ENCODE measurements around the gene MGA.

The MGA gene

DNA sequence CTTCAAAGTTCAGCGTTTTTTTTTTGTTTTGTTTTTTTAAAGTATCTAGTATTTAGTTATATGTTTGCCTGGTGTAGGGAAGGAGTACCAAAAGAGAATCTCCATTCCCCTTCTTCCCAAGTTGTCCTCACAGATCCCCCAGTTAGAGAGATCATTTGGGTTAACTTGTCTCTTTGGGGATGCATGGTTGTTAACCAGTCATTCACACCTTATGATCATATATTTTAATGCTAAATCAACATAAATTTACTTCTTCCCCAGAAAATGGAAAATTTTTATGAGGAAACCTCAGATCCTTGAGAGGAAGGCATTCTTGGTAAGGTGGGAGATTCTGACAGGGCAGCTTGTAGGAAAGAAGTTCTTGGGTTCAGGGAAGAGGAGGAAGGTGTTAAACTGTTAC lies 1.5 kb upstream of the MGA start:
- DNase-seq (ENCODE audit: low read depth in 2 of 2): no peak

DNA sequence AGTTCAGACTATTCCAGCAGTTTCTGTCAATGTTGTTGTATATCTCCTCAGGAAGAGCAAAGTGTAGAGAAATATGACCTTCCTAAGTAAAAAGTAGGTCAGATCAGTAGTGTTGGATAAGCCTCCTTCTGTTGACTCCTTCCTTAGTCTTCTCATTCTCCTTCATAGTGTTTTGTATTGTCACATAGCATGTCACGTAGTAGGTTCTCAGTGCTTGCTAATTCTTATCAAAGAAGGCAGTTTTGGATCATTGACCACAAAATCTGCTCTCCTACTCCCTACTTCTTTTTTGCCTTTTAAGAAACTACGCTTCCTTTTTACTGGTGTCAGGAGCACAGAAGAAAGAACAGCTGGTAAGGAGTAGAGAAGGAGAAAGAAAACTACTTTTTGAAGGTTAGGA lies 1.0 kb upstream of the MGA start:
- no peak for DNase-seq (ENCODE audit: low read depth in 2 of 2)

DNA sequence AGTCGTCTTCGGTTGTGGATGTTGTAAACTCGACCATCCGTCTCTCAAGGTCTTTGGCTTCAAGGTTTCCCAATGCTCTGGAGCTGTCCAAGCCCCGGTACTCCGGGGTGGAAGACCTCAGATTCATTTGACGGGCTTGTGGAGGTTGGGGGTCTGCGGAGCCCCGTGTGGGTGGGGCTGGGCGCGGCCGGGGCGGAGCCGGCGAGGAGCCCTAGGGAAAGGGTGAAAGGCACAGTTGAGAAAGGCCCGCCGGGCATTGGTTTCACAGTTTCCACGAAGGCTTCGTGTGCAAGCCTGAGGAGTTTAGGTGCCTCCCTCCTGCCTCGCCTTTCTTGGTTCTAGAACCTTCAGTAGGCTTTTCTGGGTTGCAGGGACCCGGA lies 360 bp upstream of the MGA start:
- no peak for DNase-seq (ENCODE audit: low read depth in 2 of 2)

DNA sequence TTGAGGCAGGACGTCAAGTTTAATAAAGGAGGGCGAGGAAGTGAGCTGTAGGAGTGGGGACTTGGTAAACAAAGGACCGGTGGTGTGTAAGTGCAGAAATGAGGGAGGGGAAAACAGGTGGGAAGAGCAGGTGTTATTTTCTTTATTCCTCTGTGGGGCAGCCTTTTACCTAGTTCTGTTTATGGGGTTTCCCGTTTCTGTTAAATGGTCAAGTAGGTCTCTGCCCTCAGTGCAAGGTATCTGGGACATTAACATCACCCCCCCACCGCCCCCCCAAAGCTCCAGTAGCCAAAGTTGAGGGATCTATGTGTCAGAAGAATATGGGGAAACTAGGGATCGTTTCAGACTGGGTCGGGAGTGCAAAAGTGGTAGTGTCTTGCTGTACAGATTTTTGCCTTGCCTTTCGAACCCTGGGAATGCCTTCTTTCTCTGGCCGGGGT lies 893 bp downstream of the MGA start:
- no peak for DNase-seq (ENCODE audit: low read depth in 2 of 2)

DNA sequence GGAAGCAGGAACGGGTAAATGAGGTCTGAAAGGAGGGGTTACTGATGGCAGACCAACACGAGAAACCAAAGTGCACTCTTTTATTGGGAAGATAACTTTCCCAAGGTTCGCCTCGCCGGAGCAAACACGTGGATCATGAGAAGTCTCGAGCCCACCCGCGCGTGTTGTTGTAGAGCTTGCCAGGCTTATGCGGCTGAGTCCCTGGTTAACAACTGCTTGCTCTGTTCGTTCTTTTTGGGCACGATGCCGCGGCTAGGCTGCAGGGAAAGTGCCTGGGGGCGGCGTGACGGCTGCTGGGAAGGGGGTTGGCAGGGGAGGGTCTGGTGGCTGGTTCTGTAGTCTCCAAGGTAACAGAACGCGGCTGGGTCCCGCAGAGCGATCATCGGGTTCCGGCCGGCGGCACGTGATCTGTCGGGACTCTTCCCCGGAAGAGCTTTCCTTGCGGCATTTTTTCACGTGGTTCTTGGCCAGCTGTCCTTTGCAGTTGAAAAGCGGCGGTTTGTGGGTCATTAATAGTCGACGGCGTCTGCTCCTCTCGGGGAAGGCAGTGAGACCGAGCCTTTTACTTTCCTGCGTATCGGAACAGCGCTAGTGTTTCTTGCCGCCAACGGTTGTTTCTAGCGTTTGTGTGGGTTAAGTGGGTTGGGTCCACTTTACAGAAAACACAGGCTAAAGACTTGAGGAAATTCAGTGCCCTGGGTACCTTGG lies 1.5 kb downstream of the MGA start:
- DNase-seq (ENCODE audit: low read depth in 2 of 2): peak; percentile 36 to 57

DNA sequence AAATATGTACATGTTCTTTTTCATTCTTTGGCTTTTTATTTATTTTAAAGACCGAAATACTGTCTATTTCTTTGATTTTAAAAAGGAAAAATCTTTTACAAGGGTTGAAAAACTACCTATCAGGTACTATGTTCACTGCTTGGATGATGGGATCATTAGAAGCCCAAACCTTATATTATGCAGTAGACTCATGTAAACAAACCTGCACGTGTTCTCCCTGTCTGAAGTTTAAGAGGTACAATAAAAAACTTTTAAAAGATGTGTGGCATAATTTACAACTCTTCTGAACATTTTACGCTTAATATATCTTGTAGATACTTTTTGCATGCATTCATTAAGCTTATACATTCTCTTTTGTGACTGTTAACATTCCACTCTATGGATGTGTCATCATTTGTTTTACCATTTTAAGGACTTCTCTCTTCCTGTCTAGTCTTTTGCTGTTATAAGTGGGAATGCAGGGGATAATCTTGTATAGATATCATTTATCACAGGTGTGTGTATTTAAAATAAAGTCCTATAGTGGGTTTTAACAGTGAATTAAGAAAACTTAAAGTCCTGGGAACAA lies 6.2 kb downstream of the MGA start:
- no peak for DNase-seq (ENCODE audit: low read depth in 2 of 2)

DNA sequence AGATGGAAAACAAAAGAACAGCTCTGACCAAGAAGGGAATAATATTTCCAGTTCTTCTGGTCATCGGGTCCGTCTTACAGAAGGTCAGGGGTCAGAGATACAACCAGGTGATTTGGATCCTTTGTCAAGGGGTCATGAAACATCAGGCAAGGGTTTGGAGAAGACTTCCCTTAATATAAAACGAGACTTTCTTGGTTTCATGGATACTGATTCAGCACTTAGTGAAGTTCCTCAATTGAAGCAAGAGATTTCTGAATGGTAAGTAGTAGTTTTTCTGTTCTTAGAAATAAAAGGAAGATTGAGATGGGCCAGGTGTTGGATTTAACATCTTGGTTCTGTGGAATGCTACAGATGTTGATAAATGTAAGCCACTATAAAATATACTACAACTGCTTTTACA lies 9.5 kb downstream of the MGA start:
- DNase-seq (ENCODE audit: low read depth in 2 of 2): no peak

DNA sequence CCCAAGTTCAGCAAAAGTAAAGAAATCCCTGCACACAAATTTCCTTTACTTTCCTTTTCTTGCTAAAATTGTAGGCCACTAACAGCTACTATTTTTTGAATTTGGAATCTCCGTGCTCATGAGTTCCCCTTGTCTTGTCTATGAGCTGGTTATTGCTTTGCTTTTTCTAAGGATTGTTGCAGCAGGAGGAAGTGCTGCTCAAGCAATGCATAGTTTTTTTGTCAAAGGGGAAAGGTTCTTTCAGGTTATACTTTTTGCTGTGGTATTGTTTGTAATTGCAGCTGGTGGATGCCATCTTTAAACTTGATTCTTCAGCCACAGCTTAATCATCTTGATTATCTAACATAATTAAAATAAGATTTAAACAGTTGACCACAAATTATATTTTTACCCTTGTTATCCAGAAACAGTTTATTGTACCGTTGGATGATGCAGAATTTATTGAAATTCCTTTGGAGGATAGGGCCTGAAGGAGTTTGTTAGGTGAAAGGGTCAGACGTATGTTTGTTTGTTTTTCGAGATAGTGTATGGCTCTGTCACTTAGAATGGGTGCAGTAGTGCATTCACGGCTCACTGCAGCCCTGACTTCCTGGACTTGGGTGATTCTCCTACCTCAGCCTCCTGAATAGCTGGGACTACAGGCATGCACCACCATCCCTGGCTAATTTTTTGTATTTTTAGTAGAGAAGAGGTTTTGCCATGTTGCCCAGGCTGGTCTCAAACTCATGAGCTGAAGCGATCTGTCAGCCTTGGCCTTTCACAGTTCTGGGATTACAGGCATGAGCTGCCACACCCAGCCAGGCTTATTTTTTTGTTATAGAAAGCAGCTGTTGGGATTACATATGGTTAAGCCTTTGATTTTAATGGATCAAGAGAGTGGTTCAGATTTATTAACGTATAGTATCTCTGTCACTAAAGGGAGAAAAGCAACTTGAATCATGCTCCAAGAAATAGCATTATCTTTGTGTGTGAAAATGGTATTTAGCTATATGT lies 11.7 kb downstream of the MGA start:
- no peak for DNase-seq (ENCODE audit: low read depth in 2 of 2)

DNA sequence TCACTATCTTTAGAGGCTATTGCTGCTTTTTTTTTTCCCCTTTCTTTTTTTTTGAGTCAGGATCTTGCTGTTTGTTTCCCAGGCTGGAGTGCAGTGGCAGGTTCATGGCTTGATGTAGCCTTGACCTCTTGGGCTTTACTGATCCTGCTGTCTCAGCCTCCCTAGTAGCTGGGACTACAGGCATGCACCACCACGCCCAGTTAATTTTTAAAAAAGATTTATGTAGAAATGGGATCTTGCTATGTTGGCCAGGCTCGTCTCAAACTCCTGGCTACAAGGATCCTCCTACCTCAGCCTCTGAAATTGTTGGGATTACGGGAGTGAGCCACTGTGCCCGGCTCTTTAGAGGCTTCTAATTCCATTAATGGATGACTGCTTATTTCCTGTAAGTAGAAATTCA lies 15.1 kb downstream of the MGA start:
- no peak for DNase-seq (ENCODE audit: low read depth in 2 of 2)

DNA sequence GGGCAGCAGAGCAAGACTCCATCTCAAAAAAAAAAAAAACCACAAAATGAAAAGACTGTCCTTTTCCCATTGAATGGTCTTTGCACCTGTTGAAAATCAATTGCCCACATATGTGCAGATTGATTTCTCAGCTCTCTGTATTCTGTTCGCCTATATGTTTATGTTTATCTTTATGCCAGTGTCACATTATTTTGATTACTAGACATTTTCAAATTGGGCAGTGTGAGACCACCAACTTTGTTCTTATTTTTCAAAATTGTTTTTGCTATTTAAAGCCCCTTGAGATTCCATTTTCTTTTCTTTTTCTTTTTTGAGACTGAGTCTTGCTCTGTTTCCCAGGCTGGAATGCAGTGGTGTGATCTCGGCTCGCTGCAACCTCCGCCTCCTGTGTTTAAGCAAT lies 18.5 kb downstream of the MGA start:
- DNase-seq (ENCODE audit: low read depth in 2 of 2): no peak

DNA sequence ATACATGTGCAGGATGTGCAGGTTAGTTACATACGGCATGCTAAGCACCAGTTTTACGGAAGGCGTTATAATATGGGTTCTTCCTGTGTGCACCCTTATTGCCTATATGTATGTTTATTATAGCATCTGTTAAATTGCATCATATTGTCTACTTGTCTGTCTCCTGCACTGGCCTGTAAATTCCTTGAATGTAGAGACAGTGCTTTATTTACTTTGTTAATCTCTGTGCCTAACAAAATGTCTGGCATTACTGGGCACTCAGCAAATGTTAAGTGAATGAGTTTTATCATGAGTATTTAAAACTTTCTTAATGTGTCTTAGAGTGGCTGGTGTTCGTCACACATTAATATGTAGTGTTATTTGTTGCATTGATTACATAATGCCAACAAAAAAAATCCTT lies 23.8 kb downstream of the MGA start:
- DNase-seq (ENCODE audit: low read depth in 2 of 2): no peak

DNA sequence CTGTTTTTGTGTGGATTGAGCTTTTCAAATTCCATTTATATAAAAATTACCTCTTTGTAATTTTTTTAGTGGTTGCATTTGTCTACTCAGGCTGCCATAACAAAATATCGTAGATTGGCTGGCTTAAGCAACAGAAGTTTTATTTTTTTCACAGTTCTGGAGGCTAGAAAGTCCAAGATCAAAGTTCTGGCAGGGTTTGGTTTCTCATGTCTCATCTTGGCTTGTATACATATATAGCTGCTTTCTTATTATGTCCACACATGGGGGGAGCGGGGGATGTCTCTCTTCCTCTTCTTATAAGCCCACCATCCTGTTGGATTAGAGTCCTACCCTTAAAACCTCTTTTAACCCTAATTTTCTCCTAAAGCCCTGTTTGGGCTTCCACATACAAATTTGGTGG lies 28.5 kb downstream of the MGA start:
- no peak for DNase-seq (ENCODE audit: low read depth in 2 of 2)

DNA sequence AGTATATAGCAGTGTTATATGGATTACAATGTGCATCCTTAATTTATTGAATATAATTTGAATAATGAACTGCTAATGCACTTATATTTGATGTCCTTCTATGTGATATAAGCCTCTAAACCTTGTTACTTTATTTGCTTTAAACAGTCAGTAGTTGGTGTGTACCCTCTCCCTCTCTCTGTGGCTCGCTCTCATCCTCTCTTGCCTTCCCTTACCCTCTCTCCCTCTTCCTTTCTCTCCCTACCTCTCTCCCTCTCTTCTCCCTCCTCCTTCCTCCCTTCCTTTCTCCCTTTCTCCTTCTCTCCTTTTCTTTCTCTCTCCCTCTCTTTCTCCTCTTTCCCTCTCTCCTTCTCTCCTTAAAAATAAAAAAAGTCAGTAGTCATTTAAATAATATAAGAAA lies 28.9 kb downstream of the MGA start:
- no peak for DNase-seq (ENCODE audit: low read depth in 2 of 2)

DNA sequence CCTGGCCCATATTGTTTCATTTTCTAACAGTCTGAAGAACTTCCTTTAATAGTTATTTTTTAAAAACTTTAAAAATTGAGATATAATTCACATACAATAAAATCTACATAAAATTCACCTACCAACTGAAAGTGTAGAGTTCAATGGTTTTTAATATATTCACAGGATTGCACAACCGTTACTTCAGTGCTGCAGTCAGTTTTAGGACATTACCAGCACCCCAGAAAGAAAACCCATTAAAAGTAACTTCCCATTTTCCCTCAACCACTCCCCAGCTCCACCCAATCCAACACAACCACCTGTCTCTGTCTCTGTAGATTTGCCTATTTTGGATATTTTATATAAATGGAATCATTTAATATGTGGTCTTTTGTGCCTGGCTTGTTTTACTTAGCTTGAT lies 29.6 kb downstream of the MGA start:
- DNase-seq (ENCODE audit: low read depth in 2 of 2): no peak

DNA sequence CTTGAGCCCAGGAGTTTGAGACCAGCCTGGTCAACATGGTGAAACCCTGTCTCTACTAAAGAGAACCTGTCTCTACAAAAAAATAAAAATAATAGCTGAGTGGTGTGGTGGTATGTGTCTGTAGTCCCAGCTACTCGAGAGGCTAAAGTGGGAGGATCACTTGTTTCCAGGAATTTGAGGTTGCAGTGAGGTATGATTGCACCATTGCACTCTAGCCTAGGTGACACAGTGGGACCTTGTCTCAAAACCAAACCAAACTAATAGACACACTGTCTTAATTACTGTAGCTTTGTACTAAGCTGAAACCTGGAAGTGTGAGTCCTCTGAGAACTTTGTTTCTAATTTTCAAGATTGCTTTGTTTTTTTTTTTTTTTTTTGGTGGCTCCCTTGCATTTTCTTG lies 30.4 kb downstream of the MGA start:
- DNase-seq (ENCODE audit: low read depth in 2 of 2): no peak

DNA sequence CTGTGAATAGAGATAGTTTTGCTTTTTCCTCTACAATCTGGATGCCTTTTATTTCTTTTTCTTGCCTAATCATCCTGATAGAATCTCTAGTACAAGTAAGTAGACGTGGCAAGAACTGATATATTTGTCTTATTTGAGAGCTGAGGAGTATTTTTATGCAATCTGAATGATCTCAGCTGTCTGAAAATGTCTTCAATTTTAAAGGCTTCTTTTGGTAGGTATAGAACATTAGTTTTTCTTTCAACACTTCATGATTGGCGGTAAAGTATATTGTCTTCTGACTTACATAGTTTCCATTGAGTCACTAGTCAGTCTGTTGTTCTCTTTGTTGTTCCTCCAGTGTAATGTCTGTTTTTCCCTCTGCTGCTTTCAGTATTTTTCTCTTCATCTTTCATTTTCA lies 31.3 kb downstream of the MGA start:
- no peak for DNase-seq (ENCODE audit: low read depth in 2 of 2)

DNA sequence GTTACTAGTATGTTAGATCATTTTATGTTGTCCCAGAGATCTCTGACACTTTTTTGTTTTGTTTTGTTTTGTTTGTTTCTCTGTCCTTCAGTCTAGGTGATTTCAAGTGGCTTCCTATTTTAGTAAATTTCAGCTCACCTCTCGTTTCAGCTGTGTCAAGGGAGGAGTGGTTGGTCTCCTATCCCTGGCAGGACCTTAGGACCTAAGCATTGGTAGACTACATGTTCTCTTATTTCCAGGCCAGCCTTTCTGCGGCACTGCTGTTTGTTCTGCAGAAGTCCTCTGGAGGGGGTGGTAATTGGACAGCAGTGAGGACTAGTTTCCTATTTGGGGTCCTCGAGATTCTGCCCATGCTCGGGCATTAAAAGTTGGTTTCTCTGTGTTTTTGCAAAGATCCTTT lies 31.8 kb downstream of the MGA start:
- no peak for DNase-seq (ENCODE audit: low read depth in 2 of 2)

DNA sequence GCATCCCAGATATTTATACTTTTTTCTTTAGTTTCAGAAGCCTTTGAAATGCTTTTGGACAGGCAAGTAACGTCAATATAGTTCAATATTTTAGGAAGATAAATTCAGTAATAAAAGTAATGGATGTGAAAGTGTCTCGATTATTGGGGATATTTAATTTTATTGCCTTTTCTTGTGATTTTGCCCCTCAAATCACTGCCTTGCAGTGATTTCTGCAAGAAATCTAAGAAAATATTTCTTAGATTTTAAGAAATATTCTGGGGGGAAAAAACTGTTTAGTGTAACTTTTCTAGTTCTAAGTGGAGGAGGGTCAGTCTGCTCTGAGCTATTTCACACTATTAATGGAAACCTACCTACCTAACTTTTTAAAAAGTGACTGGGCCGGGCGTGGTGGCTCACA lies 33.6 kb downstream of the MGA start:
- DNase-seq (ENCODE audit: low read depth in 2 of 2): no peak

DNA sequence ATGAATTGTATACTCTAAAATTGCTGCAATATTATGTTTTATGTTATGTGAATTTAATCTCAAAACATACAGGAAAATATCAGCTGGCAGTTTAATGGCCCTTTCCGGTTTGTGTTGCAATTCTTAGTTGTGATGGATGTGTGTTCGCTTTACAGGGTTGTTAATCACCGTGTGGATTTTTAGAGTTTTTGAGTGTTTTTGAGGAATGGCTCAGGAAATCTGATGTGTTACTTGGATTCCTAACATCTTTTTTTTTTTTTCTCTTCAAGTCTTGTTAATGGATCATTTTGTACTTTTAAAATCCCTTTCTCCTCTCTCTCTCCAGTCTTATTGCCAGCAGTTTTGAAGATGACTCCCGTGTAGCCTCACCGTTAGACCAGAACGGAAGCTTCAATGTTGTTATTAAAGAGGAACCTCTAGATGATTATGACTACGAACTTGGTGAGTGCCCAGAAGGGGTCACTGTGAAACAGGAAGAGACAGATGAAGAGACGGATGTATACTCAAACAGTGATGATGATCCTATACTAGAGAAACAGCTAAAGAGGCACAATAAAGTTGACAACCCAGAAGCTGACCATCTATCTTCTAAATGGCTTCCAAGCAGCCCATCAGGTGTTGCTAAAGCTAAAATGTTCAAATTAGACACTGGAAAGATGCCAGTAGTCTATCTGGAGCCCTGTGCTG lies 35.7 kb downstream of the MGA start:
- DNase-seq (ENCODE audit: low read depth in 2 of 2): peak in 1 of 2 donors; percentile 8

DNA sequence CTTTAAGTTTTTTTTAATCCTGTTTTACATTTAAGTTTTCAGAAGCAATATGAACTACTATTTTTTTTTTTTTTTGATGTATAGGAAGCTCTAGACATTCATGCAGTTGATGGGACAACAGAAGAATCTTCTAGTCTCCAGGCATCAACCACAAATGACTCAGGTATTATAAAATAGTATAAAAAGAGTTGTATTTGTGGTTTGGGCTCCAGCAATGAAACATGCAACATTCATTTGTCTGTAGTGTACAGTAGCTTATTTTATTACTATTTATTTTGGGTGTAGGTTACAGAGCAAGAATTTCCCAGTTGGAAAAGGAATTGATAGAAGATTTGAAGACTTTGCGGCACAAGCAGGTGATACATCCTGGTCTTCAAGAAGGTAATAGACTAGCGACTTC lies 38.6 kb downstream of the MGA start:
- DNase-seq (ENCODE audit: low read depth in 2 of 2): no peak

DNA sequence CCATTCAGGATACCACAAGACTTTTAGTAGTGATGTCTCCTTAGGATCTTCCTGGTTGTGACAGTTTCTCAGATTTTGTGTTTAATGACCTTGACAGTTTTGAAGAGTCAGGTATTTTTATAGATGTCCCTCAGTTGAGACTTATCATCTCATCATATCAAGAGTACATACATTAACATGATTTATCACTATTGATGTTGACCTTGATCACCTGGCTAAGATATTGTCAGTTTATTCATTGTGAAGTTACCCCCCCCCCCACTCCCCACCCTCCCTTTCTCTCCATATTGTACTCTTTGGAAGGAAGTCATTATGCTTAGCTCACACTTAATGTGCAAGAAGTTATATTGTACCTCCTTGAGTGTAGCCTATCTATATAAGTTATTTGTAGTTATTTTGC lies 42.9 kb downstream of the MGA start:
- no peak for DNase-seq (ENCODE audit: low read depth in 2 of 2)

DNA sequence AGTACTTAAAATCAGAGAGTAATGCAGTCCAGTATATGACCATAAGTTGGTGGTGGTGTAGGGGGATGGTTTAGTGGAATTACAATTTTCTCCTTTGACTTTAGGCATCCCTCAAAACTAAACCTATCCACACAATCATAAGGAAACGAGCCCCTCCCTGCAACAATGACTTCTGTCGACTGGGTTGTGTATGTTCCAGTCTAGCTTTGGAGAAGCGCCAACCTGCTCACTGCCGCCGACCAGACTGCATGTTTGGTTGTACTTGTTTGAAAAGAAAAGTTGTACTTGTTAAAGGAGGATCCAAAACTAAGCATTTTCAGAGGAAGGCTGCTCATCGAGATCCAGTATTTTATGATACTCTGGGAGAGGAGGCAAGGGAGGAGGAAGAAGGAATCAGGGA lies 52.8 kb downstream of the MGA start:
- DNase-seq (ENCODE audit: low read depth in 2 of 2): no peak
